GM13976 (cell line): ENCODE data around the gene PAK1IP1.

Experiments used
- DNase-seq: peaks from one replicate; pipeline ENCODE4 v3.0.0; 2012; ENCODE audit warnings: low spot score
- CTCF ChIP-seq: IDR thresholded peaks from 2 replicates; pipeline ENCODE4 v1.5.1; 2012; ENCODE audit warnings: borderline replicate concordance, mild to moderate bottlenecking; ENCODE audit not compliant: insufficient read depth; ENCODE audit errors: extremely low read depth, missing control alignments, control extremely low read depth
- in situ Hi-C: fragments of 300-500 bp; cut with MboI; formaldehyde crosslinking; loops from one replicate; pipeline ENCODE4 v1.12.0; 2022; ENCODE audit warnings: low sequenced_read_pairs, mixed read lengths, inconsistent platforms; ENCODE audit not compliant: unreplicated experiment

Gene PAK1IP1

GRCh38 chr6:10695086-10695657, 400 bp downstream of the PAK1IP1 start:
- TF ChIP-seq CTCF, result no peak
- DNase-seq, result no peak
- in situ Hi-C loops, result no loop called here

GRCh38 chr6:10696655-10697054, 1.9 kb downstream of the PAK1IP1 start:
- no peak for TF ChIP-seq CTCF
- in situ Hi-C loops, result no loop called here
- no peak for DNase-seq

- in situ Hi-C loops, result no loop called here
- TF ChIP-seq CTCF, result no peak
- no peak for DNase-seq
Observed at GRCh38 chr6:10713962-10714361, 19.2 kb downstream of the PAK1IP1 start.

GRCh38 chr6:10719296-10719963, 24.7 kb downstream of the PAK1IP1 start:
- in situ Hi-C loops, result no loop called here
- no peak for TF ChIP-seq CTCF
- DNase-seq, result no peak

- TF ChIP-seq CTCF, result no peak
- in situ Hi-C loops, result no loop called here
- DNase-seq, result no peak
Observed at GRCh38 chr6:10719964-10720264, 25.1 kb downstream of the PAK1IP1 start.

- TF ChIP-seq CTCF, result no peak
- in situ Hi-C loops, result no loop called here
- peak; percentile 46 for DNase-seq
Observed at GRCh38 chr6:10720265-10720959, 25.6 kb downstream of the PAK1IP1 start.
